GM19023 (cell line): ENCODE data around the gene GGA1.
"Not testable (repeated sequence)": the region's sequence is repeated elsewhere in the genome, so short reads cannot be mapped to it uniquely, and the experiment has no call there.

Experiments used
- ATAC-seq: cut with Tn5 transposase; IDR thresholded peaks from one replicate; pipeline ENCODE4 v1.9.1; 2021; ENCODE audit warnings: mild to moderate bottlenecking, moderate library complexity; ENCODE audit not compliant: unreplicated experiment

GGA1 gene

GRCh38 chr22:37641561-37641949 lies 32.9 kb downstream of the GGA1 start:
- no peak for ATAC-seq

- no peak for ATAC-seq
Measured at GRCh38 chr22:37643225-37643847, 34.7 kb downstream of the GGA1 start.

- ATAC-seq: no peak
Measured at GRCh38 chr22:37647317-37647716, 38.7 kb downstream of the GGA1 start.

- no peak for ATAC-seq
Measured at GRCh38 chr22:37647928-37648327, 39.3 kb downstream of the GGA1 start.

GRCh38 chr22:37650463-37651136 lies 42.0 kb downstream of the GGA1 start:
- ATAC-seq: no peak

- no peak for ATAC-seq
Measured at GRCh38 chr22:37654563-37655251, 46.1 kb downstream of the GGA1 start.

- no peak for ATAC-seq
Measured at GRCh38 chr22:37655252-37655563, 46.6 kb downstream of the GGA1 start.

GRCh38 chr22:37656583-37656982 lies 47.9 kb downstream of the GGA1 start:
- ATAC-seq: not testable (repeated sequence)

- no peak for ATAC-seq
Measured at GRCh38 chr22:37657590-37658132, 49.0 kb downstream of the GGA1 start.

GRCh38 chr22:37658133-37659065 lies 49.8 kb downstream of the GGA1 start, which contains the start of gene PDXP:
PDXP (plus strand) TSS chr22:37658723; CDS start chr22:37658783, 60 bp downstream.
- peak; percentile 86 for ATAC-seq

- no peak for ATAC-seq
Measured at GRCh38 chr22:37659066-37659896, 50.6 kb downstream of the GGA1 start.

- ATAC-seq: no peak
Measured at GRCh38 chr22:37659897-37660708, 51.5 kb downstream of the GGA1 start.

- ATAC-seq: no peak
Measured at GRCh38 chr22:37660709-37661045, 52.0 kb downstream of the GGA1 start.

GRCh38 chr22:37661160-37661924 lies 52.7 kb downstream of the GGA1 start:
- no peak for ATAC-seq

GRCh38 chr22:37662039-37662438 lies 53.4 kb downstream of the GGA1 start:
- ATAC-seq: no peak

GRCh38 chr22:37663521-37664140 lies 55.0 kb downstream of the GGA1 start:
- ATAC-seq: no peak

- no peak for ATAC-seq
Measured at GRCh38 chr22:37664249-37665101, 55.8 kb downstream of the GGA1 start.
